ENCODE data around the gene EHMT1. TPM values are rescaled to one million over a fixed set of nuclear protein-coding genes. Genes with fewer than 3 reads are reported as not detected.
"Not testable (repeated sequence)": the region's sequence is repeated elsewhere in the genome, so short reads cannot be mapped to it uniquely, and the experiment has no call there.

EHMT1 gene
- total RNA-seq, 1 donor: 46.3 TPM

DNA sequence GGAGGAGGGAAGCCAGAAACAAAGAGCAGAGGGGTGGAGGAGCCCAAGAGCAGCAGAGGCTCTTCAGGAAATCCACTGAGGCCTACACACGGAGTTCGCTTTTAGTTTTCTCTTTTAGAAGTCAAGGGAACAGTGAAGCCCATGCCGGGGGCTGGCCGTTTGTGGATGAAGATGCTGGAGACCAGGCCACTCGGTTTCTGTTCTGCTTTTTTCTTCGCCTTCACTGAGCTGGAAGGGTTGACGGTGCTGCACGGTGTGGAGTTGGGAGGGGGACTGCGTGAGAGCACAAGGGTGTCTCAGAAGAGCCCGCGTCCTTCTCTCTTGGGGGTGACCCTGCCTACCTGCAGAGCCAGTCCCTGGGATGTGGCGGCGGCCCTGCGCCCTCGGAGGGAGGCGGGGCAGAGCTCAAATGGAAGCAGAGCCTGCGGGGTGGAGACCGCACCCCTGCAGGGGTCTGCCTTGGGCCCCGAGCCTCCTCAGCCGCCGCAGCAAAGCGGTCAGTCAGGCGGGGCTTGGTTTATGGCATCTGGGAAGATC lies 190.3 kb downstream of the EHMT1 start:
- no peaks in the 10 kb centered on the region for H3K9me3 ChIP-seq (ENCODE audit: low read depth, low read length)
- H4K20me1 ChIP-seq (ENCODE audit: insufficient read depth, low read length): no peaks in the 10 kb centered on the region
- no peaks in the 10 kb centered on the region for H3K4me1 ChIP-seq (ENCODE audit: insufficient read depth, low read length)
- no peak overlapping the region for H3K27ac ChIP-seq (ENCODE audit: low read depth, low read length)
- H3K4me2 ChIP-seq (ENCODE audit: insufficient read depth, low read length): no peak overlapping the region
- H3K36me3 ChIP-seq (ENCODE audit: insufficient read depth, low read length): peaks cover 12% of the 10 kb centered on the region
- H2AFZ ChIP-seq (ENCODE audit: low read length): no peak overlapping the region
- H3K79me2 ChIP-seq (ENCODE audit: insufficient read depth, low read length): no peaks in the 10 kb centered on the region
- no peak overlapping the region for H3K4me3 ChIP-seq (ENCODE audit: insufficient read depth, low read length)
- TF ChIP-seq, protein P1, sequence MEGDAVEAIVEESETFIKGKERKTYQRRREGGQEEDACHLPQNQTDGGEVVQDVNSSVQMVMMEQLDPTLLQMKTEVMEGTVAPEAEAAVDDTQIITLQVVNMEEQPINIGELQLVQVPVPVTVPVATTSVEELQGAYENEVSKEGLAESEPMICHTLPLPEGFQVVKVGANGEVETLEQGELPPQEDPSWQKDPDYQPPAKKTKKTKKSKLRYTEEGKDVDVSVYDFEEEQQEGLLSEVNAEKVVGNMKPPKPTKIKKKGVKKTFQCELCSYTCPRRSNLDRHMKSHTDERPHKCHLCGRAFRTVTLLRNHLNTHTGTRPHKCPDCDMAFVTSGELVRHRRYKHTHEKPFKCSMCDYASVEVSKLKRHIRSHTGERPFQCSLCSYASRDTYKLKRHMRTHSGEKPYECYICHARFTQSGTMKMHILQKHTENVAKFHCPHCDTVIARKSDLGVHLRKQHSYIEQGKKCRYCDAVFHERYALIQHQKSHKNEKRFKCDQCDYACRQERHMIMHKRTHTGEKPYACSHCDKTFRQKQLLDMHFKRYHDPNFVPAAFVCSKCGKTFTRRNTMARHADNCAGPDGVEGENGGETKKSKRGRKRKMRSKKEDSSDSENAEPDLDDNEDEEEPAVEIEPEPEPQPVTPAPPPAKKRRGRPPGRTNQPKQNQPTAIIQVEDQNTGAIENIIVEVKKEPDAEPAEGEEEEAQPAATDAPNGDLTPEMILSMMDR (IDR thresholded peaks at IDR 0.05; ENCODE audit: extremely low read depth, low read depth, low read length): no peak
- H3K27me3 ChIP-seq (ENCODE audit: insufficient read depth, low read length): no peaks in the 10 kb centered on the region
- DNase-seq (ENCODE audit: insufficient read length, low spot score, missing footprints): peak; percentile 41

DNA sequence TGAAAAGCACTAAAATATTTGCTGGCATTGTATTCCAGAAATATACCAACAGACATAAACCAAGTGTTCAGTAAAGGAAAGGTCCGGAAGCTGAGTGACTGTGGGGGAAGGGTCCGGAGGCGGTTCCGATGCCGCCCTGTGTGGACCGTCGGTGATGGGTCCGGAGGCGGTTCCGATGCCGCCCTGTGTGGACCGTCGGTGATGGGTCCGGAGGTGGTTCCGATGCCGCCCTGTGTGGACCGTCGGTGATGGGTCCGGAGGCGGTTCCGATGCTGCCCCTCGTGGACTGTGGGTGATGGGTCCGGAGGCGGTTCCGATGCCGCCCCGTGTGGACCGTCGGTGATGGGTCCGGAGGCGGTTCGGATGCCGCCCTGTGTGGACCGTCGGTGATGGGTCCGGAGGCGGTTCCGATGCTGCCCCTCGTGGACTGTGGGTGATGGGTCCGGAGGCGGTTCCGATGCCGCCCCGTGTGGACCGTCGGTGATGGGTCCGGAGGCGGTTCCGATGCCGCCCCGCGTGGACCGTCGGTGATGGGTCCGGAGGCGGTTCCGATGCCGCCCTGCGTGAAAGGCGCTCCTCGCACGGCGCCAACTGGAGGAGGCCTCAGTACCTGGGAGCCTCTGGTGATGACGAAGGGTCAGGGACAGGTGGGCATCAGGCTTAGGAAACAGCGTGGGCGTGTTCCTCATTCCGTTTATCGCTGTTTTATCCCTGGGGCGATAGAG lies 191.1 kb downstream of the EHMT1 start:
- peak; percentile 57 for DNase-seq (ENCODE audit: insufficient read length, low spot score, missing footprints)
- H2AFZ ChIP-seq (ENCODE audit: low read length); H4K20me1 ChIP-seq (ENCODE audit: insufficient read depth, low read length); H3K9me3 ChIP-seq (ENCODE audit: low read depth, low read length); H3K27me3 ChIP-seq (ENCODE audit: insufficient read depth, low read length); H3K4me2 ChIP-seq (ENCODE audit: insufficient read depth, low read length); H3K79me2 ChIP-seq (ENCODE audit: insufficient read depth, low read length); H3K27ac ChIP-seq (ENCODE audit: low read depth, low read length); H3K36me3 ChIP-seq (ENCODE audit: insufficient read depth, low read length); H3K4me1 ChIP-seq (ENCODE audit: insufficient read depth, low read length); H3K4me3 ChIP-seq (ENCODE audit: insufficient read depth, low read length): not testable (repeated sequence)

DNA sequence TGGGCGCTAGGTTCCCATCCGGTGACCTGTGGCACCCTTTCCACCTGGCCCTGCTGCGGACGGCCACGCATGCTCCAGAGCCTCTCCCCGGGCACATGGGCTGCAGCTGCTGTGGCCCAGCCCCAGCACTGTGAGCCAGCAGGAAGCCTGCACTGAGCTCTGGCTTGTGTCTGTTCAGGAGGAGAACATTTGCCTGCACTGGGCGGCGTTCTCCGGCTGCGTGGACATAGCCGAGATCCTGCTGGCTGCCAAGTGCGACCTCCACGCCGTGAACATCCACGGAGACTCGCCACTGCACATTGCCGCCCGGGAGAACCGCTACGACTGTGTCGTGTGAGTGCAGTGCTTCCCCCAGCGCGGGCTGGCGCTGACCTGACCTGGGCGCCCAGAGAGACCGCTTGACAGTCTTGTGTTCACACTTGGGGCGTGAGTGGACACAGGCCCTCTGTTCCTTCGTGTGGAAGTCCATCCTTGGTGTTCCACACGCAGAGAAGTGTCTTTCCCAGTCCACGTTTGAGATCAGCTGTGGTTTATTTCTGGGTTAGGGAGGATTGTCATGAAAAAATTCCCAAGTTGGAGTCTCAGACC lies 192.6 kb downstream of the EHMT1 start:
- Histone ChIP-seq H3K27me3 (ENCODE audit: insufficient read depth, low read length) (no peaks in the 10 kb centered on the region), H3K36me3 (ENCODE audit: insufficient read depth, low read length) (peaks cover 18% of the 10 kb centered on the region), H3K27ac (ENCODE audit: low read depth, low read length) (no peak overlapping the region), H3K79me2 (ENCODE audit: insufficient read depth, low read length) (no peaks in the 10 kb centered on the region), H2AFZ (ENCODE audit: low read length) (no peak overlapping the region), H3K4me2 (ENCODE audit: insufficient read depth, low read length) (no peak overlapping the region), H3K4me3 (ENCODE audit: insufficient read depth, low read length) (no peak overlapping the region), H3K4me1 (ENCODE audit: insufficient read depth, low read length) (no peaks in the 10 kb centered on the region), H3K9me3 (ENCODE audit: low read depth, low read length) (no peaks in the 10 kb centered on the region), H4K20me1 (ENCODE audit: insufficient read depth, low read length) (no peaks in the 10 kb centered on the region)
- TF ChIP-seq, protein P1 (IDR thresholded peaks at IDR 0.05; ENCODE audit: extremely low read depth, low read depth, low read length): no peak
- peak; percentile 80 for DNase-seq (ENCODE audit: insufficient read length, low spot score, missing footprints)

DNA sequence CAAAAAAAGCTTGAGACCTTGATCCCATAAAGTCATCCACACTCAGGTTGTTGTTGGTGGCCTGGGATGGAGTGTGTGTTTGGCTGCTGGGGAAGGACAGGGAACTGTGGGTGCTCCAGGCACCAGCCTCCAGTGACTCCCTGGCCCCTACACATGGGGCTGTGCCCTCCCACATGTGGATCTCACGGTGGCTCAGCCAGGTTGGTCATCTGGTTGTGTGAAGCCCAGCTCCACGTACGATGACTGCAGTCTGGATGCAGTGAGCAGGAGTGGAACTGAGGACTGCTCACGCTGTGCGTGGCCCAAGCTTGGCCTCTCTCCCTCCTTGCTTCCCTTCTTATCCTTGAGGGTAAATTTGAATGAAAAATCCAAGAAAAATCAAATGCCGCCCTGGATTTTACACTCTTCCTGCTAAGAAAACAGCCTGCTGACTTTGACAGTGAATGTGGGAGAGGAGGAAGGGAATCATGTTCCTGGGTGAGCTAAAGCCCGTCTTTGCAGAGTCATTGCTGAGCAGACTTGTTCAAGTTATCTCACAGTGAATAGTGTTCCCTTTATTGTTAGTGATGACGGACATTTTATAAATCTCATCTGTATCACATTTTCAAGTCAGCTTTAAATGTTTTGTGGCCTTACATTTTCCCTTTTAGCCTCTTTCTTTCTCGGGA lies 193.7 kb downstream of the EHMT1 start:
- no peaks in the 10 kb centered on the region for H3K4me1 ChIP-seq (ENCODE audit: insufficient read depth, low read length)
- H3K4me3 ChIP-seq (ENCODE audit: insufficient read depth, low read length): no peak overlapping the region
- DNase-seq (ENCODE audit: insufficient read length, low spot score, missing footprints): peak; percentile 88
- H3K27ac ChIP-seq (ENCODE audit: low read depth, low read length): no peak overlapping the region
- H2AFZ ChIP-seq (ENCODE audit: low read length): no peak overlapping the region
- H3K79me2 ChIP-seq (ENCODE audit: insufficient read depth, low read length): no peaks in the 10 kb centered on the region
- H3K9me3 ChIP-seq (ENCODE audit: low read depth, low read length): no peaks in the 10 kb centered on the region
- H3K27me3 ChIP-seq (ENCODE audit: insufficient read depth, low read length): no peaks in the 10 kb centered on the region
- no peaks in the 10 kb centered on the region for H4K20me1 ChIP-seq (ENCODE audit: insufficient read depth, low read length)
- TF ChIP-seq, protein P1 (IDR thresholded peaks at IDR 0.05; ENCODE audit: extremely low read depth, low read depth, low read length): no peak
- no peak overlapping the region for H3K4me2 ChIP-seq (ENCODE audit: insufficient read depth, low read length)
- H3K36me3 ChIP-seq (ENCODE audit: insufficient read depth, low read length): peaks cover 26% of the 10 kb centered on the region
